Measurements from ENCODE around the gene KCNK13.

DNA sequence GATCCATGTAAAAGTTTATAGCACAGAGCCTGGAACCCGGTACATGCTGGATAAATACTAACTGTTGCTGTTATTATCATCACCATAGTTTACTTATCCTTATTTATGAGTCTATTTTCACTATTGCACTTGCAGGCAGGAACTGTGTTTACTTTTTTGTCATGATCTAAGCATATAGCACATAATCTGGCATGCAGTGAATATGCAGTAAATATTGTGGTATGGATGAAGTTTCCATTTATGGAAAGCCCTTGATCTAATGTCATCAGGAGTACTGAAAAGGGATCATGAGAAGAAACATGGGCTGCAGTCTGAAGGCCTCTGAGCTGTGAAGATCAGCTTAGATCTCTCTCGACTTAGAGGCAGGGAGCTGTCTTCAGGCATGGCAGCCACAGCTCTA lies 91.6 kb downstream of the KCNK13 start:
- TF ChIP-seq YY1 (tag by site-specific recombination; IDR thresholded peaks at IDR 0.05): no peak
- TF ChIP-seq, protein P1, sequence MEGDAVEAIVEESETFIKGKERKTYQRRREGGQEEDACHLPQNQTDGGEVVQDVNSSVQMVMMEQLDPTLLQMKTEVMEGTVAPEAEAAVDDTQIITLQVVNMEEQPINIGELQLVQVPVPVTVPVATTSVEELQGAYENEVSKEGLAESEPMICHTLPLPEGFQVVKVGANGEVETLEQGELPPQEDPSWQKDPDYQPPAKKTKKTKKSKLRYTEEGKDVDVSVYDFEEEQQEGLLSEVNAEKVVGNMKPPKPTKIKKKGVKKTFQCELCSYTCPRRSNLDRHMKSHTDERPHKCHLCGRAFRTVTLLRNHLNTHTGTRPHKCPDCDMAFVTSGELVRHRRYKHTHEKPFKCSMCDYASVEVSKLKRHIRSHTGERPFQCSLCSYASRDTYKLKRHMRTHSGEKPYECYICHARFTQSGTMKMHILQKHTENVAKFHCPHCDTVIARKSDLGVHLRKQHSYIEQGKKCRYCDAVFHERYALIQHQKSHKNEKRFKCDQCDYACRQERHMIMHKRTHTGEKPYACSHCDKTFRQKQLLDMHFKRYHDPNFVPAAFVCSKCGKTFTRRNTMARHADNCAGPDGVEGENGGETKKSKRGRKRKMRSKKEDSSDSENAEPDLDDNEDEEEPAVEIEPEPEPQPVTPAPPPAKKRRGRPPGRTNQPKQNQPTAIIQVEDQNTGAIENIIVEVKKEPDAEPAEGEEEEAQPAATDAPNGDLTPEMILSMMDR (tag by site-specific recombination; IDR thresholded peaks at IDR 0.05): no peak
- TF ChIP-seq ZNF529 (tag by site-specific recombination; IDR thresholded peaks at IDR 0.05; ENCODE audit: insufficient replicate concordance): no peak
- TF ChIP-seq MZF1 (tag by site-specific recombination; IDR thresholded peaks at IDR 0.05; ENCODE audit: borderline replicate concordance): no peak
- no peak for TF ChIP-seq HOXC10 (CRISPR knock-in tag; IDR thresholded peaks at IDR 0.05)
- TF ChIP-seq SCRT1 (tag by site-specific recombination; IDR thresholded peaks at IDR 0.05; ENCODE audit: borderline replicate concordance): no peak

All from HEK293 (cell line).